Nephron progenitor cell (in vitro differentiated cells): ENCODE results near the gene FAM193A.
A peak's percentile ranks its signal among the peaks of the same experiment; 100 is the strongest.

Experiments
- DNase-seq: peaks from one replicate; pipeline ENCODE4 v3.0.0; 2021
- H3K27ac Mint-ChIP-seq: 2 replicates; pipeline ENCODE4 v1.8.0; 2021; ENCODE audit warnings: mild to moderate bottlenecking, moderate library complexity, mixed read lengths
- H3K27me3 Mint-ChIP-seq: 2 replicates; pipeline ENCODE4 v1.8.0; 2021; ENCODE audit warnings: mild to moderate bottlenecking, low read depth, mixed read lengths; ENCODE audit not compliant: poor library complexity
- H3K36me3 Mint-ChIP-seq: 2 replicates; pipeline ENCODE4 v1.8.0; 2021; ENCODE audit warnings: low read depth, mixed read lengths
- H3K4me1 Mint-ChIP-seq: 2 replicates; pipeline ENCODE4 v1.8.0; 2021; ENCODE audit warnings: mixed read lengths
- H3K4me3 Mint-ChIP-seq: 2 replicates; pipeline ENCODE4 v1.8.0; 2021; ENCODE audit warnings: mild to moderate bottlenecking, moderate library complexity, mixed read lengths
- H3K9me3 Mint-ChIP-seq: 2 replicates; pipeline ENCODE4 v1.8.0; 2021; ENCODE audit warnings: mild to moderate bottlenecking, moderate library complexity, mixed read lengths
- TF ChIP-seq, protein P1 (sequence below): fragments of 200-600 bp; sonication (generic); IDR thresholded peaks from 2 replicates; pipeline ENCODE4 v1.5.0; 2021; ENCODE audit warnings: antibody characterized with exemption

The FAM193A gene

DNA sequence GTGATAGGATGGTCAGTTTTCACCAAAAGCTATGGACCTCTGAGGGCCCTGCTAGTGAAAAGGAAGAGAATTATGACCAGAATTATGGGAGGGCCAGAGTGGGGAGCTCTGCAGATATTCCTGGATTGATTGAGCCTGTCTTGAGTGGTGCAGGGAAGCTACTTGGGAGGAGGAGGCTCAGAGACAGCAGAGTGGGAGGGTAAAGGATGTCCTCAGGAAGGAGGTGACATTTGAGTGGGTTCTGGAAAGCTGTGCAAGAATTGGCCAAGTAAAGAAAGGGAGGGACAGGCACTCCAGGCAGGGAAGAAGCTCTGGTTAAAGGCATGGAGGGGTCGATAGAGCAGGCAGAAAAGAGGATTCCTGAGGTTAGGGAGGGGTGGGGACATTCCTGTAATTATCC, 43.5 kb upstream of the FAM193A start:
- Mint-ChIP-seq H3K27ac (no peak overlapping the region), H3K4me1 (no peaks in the 10 kb centered on the region), H3K36me3 (peaks cover 67% of the 10 kb centered on the region), H3K9me3 (no peaks in the 10 kb centered on the region), H3K4me3 (no peak overlapping the region), H3K27me3 (no peaks in the 10 kb centered on the region)
- TF ChIP-seq, protein P1, sequence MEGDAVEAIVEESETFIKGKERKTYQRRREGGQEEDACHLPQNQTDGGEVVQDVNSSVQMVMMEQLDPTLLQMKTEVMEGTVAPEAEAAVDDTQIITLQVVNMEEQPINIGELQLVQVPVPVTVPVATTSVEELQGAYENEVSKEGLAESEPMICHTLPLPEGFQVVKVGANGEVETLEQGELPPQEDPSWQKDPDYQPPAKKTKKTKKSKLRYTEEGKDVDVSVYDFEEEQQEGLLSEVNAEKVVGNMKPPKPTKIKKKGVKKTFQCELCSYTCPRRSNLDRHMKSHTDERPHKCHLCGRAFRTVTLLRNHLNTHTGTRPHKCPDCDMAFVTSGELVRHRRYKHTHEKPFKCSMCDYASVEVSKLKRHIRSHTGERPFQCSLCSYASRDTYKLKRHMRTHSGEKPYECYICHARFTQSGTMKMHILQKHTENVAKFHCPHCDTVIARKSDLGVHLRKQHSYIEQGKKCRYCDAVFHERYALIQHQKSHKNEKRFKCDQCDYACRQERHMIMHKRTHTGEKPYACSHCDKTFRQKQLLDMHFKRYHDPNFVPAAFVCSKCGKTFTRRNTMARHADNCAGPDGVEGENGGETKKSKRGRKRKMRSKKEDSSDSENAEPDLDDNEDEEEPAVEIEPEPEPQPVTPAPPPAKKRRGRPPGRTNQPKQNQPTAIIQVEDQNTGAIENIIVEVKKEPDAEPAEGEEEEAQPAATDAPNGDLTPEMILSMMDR: no peak
- no peak for DNase-seq

DNA sequence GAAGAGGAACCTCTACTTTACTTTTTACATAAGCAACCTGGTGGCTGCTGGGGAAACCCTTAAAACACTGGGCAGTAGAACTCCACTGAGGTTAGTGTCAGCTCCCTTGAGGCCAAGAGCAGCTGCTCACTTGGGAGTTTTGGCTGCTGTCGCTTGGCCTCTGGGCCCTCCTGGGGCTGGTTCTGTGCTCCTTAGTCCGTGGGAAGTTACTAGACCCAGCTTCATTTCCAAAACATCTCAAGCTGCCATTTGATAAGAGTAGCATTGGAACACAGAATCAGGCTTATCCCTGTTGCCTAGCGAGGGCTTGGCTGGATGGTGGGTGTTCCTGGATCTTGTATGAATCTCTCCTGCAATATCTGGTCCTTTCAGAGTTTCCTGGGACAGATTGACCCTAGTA, 41.5 kb upstream of the FAM193A start:
- Mint-ChIP-seq H3K4me3 (no peak overlapping the region), H3K27me3 (no peaks in the 10 kb centered on the region), H3K4me1 (no peaks in the 10 kb centered on the region), H3K27ac (peak overlapping the region; percentile 94), H3K9me3 (no peaks in the 10 kb centered on the region), H3K36me3 (peaks cover 80% of the 10 kb centered on the region)
- DNase-seq: no peak
- TF ChIP-seq, protein P1: no peak

DNA sequence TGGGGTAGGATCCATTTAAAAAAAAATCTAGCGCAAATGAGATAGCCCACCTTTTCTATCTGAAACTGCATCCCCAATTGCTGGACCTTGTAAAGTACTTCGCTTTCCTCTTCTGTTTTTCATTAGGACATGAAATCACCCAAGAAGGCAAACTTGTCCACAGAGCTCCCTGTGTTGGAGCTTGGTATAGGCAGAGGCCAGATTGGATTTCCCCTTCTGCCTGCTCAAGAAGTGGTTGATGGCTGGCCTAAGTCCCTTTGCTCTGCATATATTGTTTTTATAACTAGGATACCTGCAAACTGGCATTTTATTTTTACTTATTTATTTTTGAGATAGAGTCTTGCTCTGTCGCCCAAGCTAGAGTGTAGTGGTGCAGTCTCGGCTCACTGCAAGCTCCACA, 39.1 kb upstream of the FAM193A start:
- Mint-ChIP-seq H3K4me3 (no peak overlapping the region), H3K36me3 (peaks cover 84% of the 10 kb centered on the region), H3K4me1 (no peaks in the 10 kb centered on the region), H3K9me3 (no peaks in the 10 kb centered on the region), H3K27ac (peak overlapping the region; percentile 69), H3K27me3 (no peaks in the 10 kb centered on the region)
- DNase-seq: no peak
- TF ChIP-seq, protein P1: no peak

DNA sequence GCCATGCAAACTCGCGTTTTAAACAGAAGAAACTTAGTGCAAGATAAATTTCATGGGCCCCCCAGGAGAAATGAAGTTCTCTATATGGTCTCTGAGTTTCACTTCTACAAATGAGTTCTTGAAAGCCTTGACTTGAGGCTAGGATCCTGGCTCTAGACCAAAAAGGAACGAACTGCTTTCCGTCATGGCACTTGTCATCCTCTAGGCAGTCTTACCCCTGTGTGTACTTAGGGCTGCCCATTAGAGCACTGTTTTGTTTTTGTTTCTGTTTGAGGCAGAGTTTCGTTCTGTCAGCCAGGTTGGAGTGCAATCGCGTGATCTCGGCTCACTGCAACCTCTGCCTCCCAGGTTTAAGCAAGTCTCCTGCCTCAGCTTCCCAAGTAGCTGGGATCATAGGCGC, 38.5 kb upstream of the FAM193A start:
- TF ChIP-seq, protein P1: no peak
- H3K4me1 Mint-ChIP-seq: no peaks in the 10 kb centered on the region
- H3K4me3 Mint-ChIP-seq: no peak overlapping the region
- DNase-seq: no peak
- peaks cover 78% of the 10 kb centered on the region for H3K36me3 Mint-ChIP-seq
- H3K9me3 Mint-ChIP-seq: no peaks in the 10 kb centered on the region
- peak overlapping the region; percentile 54 for H3K27ac Mint-ChIP-seq
- no peaks in the 10 kb centered on the region for H3K27me3 Mint-ChIP-seq

DNA sequence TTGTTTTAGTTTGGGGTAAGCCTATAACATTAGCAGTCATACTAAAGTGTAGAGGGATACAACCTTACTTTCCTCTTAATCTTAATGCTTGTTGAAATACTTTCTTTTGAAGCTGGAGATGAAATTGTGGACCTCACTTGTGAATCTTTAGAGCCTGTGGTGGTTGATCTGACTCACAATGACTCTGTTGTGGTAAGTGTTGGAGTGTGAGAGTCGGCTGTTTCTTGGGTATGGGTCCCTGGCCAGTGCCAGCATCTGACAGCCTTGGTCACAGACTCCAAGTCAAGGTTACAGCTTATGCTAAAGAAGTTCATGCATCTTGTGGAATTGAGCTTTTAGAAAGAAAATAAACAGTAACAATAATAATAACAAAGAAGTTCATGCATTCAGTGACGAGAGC, 35.9 kb upstream of the FAM193A start:
- H3K4me3 Mint-ChIP-seq: no peak overlapping the region
- no peaks in the 10 kb centered on the region for H3K27me3 Mint-ChIP-seq
- H3K27ac Mint-ChIP-seq: no peak overlapping the region

DNA sequence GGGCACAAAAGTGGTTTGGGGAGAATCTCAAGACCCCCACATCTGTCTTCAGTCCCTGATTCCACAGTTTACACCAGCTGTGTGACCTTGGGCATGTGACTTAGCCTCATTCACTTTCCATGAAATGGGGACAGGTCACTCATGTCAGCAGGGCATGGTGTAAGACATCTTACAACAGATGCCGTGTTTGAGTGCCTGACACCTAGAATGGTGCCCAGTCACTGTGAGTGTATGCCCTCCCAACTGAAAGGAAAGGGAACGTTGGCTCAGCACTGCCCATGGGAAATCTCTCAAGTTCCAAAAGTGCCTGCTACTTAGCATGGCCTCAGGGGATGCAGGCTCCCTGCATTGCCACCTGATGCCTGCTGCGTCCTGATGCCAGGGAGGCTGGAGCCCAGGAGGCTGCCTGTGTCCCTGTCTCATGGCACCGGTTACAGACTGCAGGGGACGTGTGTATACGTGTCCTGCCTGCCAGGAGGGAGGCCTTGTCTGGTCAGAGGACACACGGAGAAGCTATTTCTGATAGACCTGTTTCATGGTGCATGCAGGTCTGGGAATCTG, 35.3 kb upstream of the FAM193A start:
- H3K27me3 Mint-ChIP-seq: no peaks in the 10 kb centered on the region
- no peak for DNase-seq
- no peaks in the 10 kb centered on the region for H3K4me1 Mint-ChIP-seq
- peak overlapping the region; percentile 72 for H3K27ac Mint-ChIP-seq
- H3K9me3 Mint-ChIP-seq: no peaks in the 10 kb centered on the region
- no peak overlapping the region for H3K4me3 Mint-ChIP-seq
- TF ChIP-seq, protein P1: no peak
- H3K36me3 Mint-ChIP-seq: peaks cover 71% of the 10 kb centered on the region

More for the DNA sequence above, 35.9 kb upstream of the FAM193A start:
- TF ChIP-seq, protein P1: no peak
- DNase-seq: no peak
- H3K4me1 Mint-ChIP-seq: no peaks in the 10 kb centered on the region
- peaks cover 71% of the 10 kb centered on the region for H3K36me3 Mint-ChIP-seq
- no peaks in the 10 kb centered on the region for H3K9me3 Mint-ChIP-seq
